Epidermal melanocyte (primary cell): ENCODE data around the gene PPP1R17.

Experiments
- DNase-seq: peaks from one replicate; pipeline ENCODE4 v3.0.0; 2011; ENCODE audit warnings: low spot score; ENCODE audit not compliant: insufficient read length

Gene PPP1R17

GRCh38 chr7:31699050-31699449, 12.0 kb downstream of the PPP1R17 start:
- DNase-seq = no peak

- DNase-seq = no peak
Observed at GRCh38 chr7:31702354-31702753, 15.3 kb downstream of the PPP1R17 start.

- DNase-seq = no peak
Observed at GRCh38 chr7:31705377-31705776, 18.4 kb downstream of the PPP1R17 start.

GRCh38 chr7:31707089-31707488, 20.1 kb downstream of the PPP1R17 start:
- DNase-seq = no peak

- DNase-seq = no peak
Observed at GRCh38 chr7:31710171-31710570, 23.2 kb downstream of the PPP1R17 start.

- DNase-seq = no peak
Observed at GRCh38 chr7:31716355-31716754, 29.3 kb downstream of the PPP1R17 start.

GRCh38 chr7:31720366-31720765, 33.4 kb downstream of the PPP1R17 start:
- no peak for DNase-seq

GRCh38 chr7:31724696-31725095, 37.7 kb downstream of the PPP1R17 start:
- DNase-seq = no peak

- DNase-seq = no peak
Observed at GRCh38 chr7:31729195-31729804, 42.3 kb downstream of the PPP1R17 start.

GRCh38 chr7:31734456-31734855, 47.4 kb downstream of the PPP1R17 start:
- peak; percentile 57 for DNase-seq

- DNase-seq = peak; percentile 54
Observed at GRCh38 chr7:31735991-31736982, 49.3 kb downstream of the PPP1R17 start.

GRCh38 chr7:31741852-31742251, 54.8 kb downstream of the PPP1R17 start:
- no peak for DNase-seq

GRCh38 chr7:31744294-31744874, 57.4 kb downstream of the PPP1R17 start:
- peak; percentile 59 for DNase-seq

GRCh38 chr7:31747553-31747952, 60.5 kb downstream of the PPP1R17 start:
- DNase-seq = no peak

GRCh38 chr7:31748084-31748483, 61.1 kb downstream of the PPP1R17 start:
- DNase-seq = no peak

GRCh38 chr7:31751726-31752125, 64.7 kb downstream of the PPP1R17 start:
- DNase-seq = no peak
